ENCODE data around the gene DECR2. TPM values are rescaled to one million over a fixed set of nuclear protein-coding genes. Genes with fewer than 3 reads are reported as not detected.
"Not testable (repeated sequence)": the region's sequence is repeated elsewhere in the genome, so short reads cannot be mapped to it uniquely, and the experiment has no call there.

Gene DECR2
- total and polyA plus RNA-seq, 7 donors = 15.0 to 39.1 (median 21.6) TPM

DNA sequence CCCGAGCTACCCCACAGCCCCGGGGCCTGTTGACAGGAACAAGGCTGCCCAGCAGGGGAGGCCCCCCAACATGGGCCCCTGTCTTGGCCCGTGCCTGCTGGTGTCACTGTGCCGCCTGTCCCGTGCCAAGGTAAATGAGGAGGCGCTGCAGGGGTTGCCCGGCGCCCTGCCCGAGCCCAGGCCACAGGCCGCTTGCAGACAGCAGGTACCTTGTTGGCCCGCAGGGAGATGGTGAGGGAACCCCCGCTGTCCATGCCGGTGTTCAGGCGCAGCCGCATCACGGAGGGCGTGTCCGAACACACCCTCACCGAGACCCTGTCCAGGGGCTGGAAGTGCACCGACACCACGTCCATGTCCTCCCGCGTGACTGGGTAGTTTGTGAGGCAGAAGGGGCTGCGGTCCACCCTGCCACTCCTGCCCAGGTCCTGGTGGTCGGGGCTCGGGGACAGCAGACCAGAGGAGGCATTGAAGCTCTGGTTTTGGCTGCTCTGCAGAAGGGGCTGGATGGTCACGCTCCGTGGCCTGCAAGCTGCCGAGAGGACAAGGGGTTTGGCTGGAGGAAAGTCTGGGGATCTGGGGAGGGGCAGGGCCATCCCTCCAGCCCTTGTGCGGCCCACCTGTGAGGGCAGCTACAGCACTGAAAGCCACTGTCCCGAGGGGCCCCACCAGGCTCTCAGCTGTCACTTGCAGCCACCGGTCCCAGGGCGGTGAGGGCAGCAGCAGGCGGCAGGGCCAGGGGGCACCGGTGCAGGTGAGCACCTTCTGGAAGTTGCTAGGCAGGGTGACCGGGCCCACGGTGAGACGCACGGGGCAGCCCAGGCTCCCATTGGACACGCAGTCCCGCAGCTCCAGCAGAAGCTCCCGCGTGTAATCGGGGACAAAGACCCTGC lies 25.5 kb upstream of the DECR2 start:
- 95 to 96% methylated on average over 44 of the region's 44 CpGs for WGBS, 2 donors
- no peak for DNase-seq
- Histone ChIP-seq H3K4me1 (peaks cover 3 to 25% (median 15%) of the 10 kb centered on the region in 4 donors), H3K27ac (no peak overlapping the region), H3K4me3 (no peak overlapping the region), H3K9me3 (no peaks in the 10 kb centered on the region), H3K27me3 (no peaks in the 10 kb centered on the region), H3K36me3 (peaks cover 4 to 62% (median 31%) of the 10 kb centered on the region in 4 donors)
- TF ChIP-seq EP300 (IDR thresholded peaks at IDR 0.05) = no peak
- TF ChIP-seq POLR2AphosphoS5 (IDR thresholded peaks at IDR 0.05) = no peak
- TF ChIP-seq POLR2A (IDR thresholded peaks at IDR 0.05) = no peak
- TF ChIP-seq, protein P1, sequence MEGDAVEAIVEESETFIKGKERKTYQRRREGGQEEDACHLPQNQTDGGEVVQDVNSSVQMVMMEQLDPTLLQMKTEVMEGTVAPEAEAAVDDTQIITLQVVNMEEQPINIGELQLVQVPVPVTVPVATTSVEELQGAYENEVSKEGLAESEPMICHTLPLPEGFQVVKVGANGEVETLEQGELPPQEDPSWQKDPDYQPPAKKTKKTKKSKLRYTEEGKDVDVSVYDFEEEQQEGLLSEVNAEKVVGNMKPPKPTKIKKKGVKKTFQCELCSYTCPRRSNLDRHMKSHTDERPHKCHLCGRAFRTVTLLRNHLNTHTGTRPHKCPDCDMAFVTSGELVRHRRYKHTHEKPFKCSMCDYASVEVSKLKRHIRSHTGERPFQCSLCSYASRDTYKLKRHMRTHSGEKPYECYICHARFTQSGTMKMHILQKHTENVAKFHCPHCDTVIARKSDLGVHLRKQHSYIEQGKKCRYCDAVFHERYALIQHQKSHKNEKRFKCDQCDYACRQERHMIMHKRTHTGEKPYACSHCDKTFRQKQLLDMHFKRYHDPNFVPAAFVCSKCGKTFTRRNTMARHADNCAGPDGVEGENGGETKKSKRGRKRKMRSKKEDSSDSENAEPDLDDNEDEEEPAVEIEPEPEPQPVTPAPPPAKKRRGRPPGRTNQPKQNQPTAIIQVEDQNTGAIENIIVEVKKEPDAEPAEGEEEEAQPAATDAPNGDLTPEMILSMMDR (IDR thresholded peaks at IDR 0.05) = no peak
- intact Hi-C loops (cut with DNase I) = no loop called here

DNA sequence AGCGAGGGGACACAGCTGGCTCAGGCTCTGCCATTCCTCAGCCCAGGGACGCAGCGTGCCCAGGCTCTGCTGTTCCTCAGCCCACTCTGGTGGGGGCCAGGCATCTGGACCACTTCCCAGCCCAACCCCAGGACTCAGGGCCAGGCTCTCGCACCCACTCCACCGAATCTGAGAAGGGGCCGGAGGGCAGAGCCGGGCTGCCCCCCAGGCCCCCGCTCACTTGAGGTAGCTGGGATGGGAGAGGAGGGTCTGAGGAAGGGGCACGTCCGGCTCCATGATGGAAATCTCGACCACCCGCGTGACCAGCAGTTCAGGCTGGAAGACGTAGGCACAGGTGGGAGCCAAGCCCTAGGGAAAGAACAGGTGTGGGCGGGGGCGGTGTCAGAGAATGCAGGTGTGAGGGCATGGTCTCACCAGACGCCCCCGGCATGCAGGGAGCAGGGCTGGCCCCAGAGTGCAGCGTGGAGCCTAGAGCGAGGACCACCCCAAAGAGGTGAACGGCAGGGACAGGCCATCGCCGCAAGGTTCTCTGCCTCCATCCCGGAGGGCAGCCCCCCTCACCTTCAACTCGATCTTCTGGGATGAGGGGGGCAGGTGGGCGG lies 24.8 kb upstream of the DECR2 start:
- Histone ChIP-seq H3K27ac (no peak overlapping the region), H3K27me3 (no peaks in the 10 kb centered on the region), H3K4me1 (peaks cover 3 to 23% (median 15%) of the 10 kb centered on the region in 4 donors), H3K9me3 (no peaks in the 10 kb centered on the region), H3K36me3 (peaks cover 4 to 57% (median 31%) of the 10 kb centered on the region in 4 donors), H3K4me3 (no peak overlapping the region)
- no peak for DNase-seq
- intact Hi-C loops (cut with DNase I) = no loop called here
- WGBS, 2 donors = 93 to 94% methylated on average over 26 of the region's 26 CpGs
- no peak for TF ChIP-seq EP300 (IDR thresholded peaks at IDR 0.05)
- no peak for TF ChIP-seq POLR2AphosphoS5 (IDR thresholded peaks at IDR 0.05)
- TF ChIP-seq, protein P1 (IDR thresholded peaks at IDR 0.05) = no peak

DNA sequence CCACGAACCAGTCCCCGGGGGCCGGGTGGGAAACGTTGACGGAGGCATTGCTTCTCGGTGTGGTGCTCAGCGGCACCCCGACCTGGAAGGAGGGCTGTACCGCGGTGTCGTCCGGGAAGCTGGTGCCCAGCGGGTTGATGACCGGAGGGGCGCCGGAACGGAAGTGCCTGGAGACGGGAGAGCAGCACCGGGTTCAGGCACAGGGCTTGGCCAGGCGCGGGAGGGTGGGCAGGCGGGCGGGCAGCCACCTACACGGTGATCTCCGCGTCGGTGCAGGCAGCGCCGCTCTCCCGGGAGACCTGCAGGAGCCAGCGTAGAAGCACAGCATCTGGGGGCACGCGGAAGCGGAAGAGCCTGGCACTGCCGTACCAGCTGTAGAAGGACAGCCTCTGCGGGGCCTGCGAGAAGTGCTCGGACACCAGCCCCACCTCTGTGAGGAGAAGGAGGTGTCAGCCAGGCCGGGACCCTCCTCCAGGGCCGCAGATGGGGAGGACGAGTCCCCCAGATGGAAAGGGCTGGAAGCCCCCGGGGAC lies 24.2 kb upstream of the DECR2 start:
- H3K9me3 ChIP-seq = no peaks in the 10 kb centered on the region
- peaks cover 3 to 25% (median 16%) of the 10 kb centered on the region in 4 donors for H3K4me1 ChIP-seq
- H3K27ac ChIP-seq = no peak overlapping the region
- 93 to 95% methylated on average over 42 of the region's 42 CpGs for WGBS, 2 donors
- no peak for TF ChIP-seq EP300 (IDR thresholded peaks at IDR 0.05)
- no peak for TF ChIP-seq POLR2AphosphoS5 (IDR thresholded peaks at IDR 0.05)
- TF ChIP-seq POLR2A (IDR thresholded peaks at IDR 0.05) = no peak
- TF ChIP-seq, protein P1 (IDR thresholded peaks at IDR 0.05) = no peak
- H3K27me3 ChIP-seq = no peaks in the 10 kb centered on the region
- no peak for DNase-seq
- H3K4me3 ChIP-seq = no peak overlapping the region
- intact Hi-C loops (cut with DNase I) = no loop called here
- peaks cover 4 to 52% (median 29%) of the 10 kb centered on the region in 4 donors for H3K36me3 ChIP-seq

DNA sequence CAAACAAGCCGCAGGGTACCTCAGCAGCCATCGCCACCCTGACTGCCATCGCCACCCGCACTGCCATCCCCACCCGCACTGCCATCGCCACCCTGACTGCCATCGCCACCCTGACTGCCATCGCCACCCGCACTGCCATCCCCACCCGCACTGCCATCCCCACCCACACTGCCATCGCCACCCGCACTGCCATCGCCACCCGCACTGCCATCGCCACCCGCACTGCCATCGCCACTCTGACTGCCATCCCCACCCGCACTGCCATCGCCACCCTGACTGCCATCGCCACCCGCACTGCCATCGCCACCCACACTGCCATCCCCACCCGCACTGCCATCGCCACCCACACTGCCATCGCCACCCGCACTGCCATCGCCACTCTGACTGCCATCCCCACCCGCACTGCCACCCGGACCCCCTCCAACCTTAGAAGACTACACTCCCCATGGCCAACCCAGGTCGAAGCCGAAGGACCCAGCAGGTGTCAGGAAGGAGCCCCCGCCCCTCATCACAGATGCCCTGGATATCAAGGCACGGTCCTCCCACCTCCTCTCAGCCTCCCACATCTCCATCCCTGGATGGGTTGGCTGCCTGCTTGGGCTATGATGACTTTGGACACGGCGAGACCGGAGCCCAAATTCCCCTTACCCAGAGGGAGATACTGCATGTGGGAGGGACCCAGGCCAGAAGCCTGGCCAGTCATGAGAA lies 23.4 kb upstream of the DECR2 start:
- peaks cover 3 to 33% (median 24%) of the 10 kb centered on the region in 4 donors for H3K4me1 ChIP-seq
- DNase-seq; intact Hi-C loops (cut with DNase I); H3K27ac ChIP-seq; H3K27me3 ChIP-seq; H3K4me3 ChIP-seq; H3K9me3 ChIP-seq: not testable (repeated sequence)
- peaks cover 4 to 44% (median 28%) of the 10 kb centered on the region in 4 donors for H3K36me3 ChIP-seq
- WGBS, 2 donors = 92 to 93% methylated on average over 36 of the region's 36 CpGs

DNA sequence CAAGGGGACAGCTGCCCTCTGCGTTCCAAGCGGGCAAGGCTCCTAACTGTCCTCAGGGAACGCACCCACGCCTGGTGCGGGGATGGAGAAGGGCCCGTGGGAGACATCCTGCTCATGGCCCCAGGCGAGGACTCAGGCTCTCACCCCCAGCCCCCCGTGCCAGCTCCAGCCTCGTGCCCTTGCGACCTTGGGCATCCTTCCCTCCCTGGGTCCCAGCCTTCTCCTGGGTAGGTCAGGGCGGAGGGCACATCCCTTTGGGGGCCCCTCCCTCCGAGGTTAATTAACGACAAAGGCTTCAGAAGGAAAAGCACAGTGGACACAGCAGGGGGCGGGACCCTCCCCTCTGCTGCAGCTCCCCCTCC lies 22.9 kb upstream of the DECR2 start:
- H3K27ac ChIP-seq = no peak overlapping the region
- WGBS, 2 donors = 52 to 76% methylated on average over 14 of the region's 14 CpGs
- intact Hi-C loops (cut with DNase I) = no loop called here
- no peaks in the 10 kb centered on the region for H3K27me3 ChIP-seq
- TF ChIP-seq POLR2AphosphoS5 (IDR thresholded peaks at IDR 0.05) = no peak
- no peak for TF ChIP-seq EP300 (IDR thresholded peaks at IDR 0.05)
- TF ChIP-seq POLR2A (IDR thresholded peaks at IDR 0.05) = no peak
- TF ChIP-seq, protein P1 (IDR thresholded peaks at IDR 0.05) = no peak
- DNase-seq = no peak
- no peak overlapping the region for H3K4me3 ChIP-seq
- peaks cover 3 to 38% (median 29%) of the 10 kb centered on the region in 4 donors for H3K4me1 ChIP-seq
- no peaks in the 10 kb centered on the region for H3K9me3 ChIP-seq
- peaks cover 4 to 38% (median 28%) of the 10 kb centered on the region in 4 donors for H3K36me3 ChIP-seq

Data from sigmoid colon (tissue), 7 donors.